GM12892 (cell line): ENCODE measurements around the gene TAGLN2.

Source experiments
- POLR2A ChIP-seq: IDR thresholded peaks from 2 replicates; pipeline ENCODE4 v1.6.1; 2011; ENCODE audit warnings: low read depth, low read length, control low read depth
- POLR2AphosphoS5 ChIP-seq: IDR thresholded peaks from 2 replicates; pipeline ENCODE4 v1.6.1; 2011; ENCODE audit warnings: low read depth, low read length, control low read depth
- TAF1 ChIP-seq: IDR thresholded peaks from 2 replicates; pipeline ENCODE4 v1.6.1; 2011; ENCODE audit warnings: low read depth, mild to moderate bottlenecking, control low read depth, low read length, borderline replicate concordance

- TF ChIP-seq POLR2AphosphoS5 (no peak), TAF1 (no peak), POLR2A (no peak)
Measured at GRCh38 chr1:159965263-159965662, 40.0 kb upstream of the TAGLN2 start.
